Astrocyte (in vitro differentiated cells and primary cell): ENCODE data around the gene PHF21B.

ENCODE experiments used
- EZH2 ChIP-seq: IDR thresholded peaks from 2 replicates; pipeline ENCODE4 v1.6.1; 2012; ENCODE audit warnings: mild to moderate bottlenecking, low read length, inconsistent platforms; ENCODE audit not compliant: insufficient read depth
- TF ChIP-seq, protein P1 (sequence below): IDR thresholded peaks from 2 replicates; pipeline ENCODE4 v1.5.1; 2011; ENCODE audit warnings: low read depth, mild to moderate bottlenecking, inconsistent platforms, low read length, moderate library complexity; ENCODE audit not compliant: insufficient read depth

GRCh38 chr22:44848296-44848741, 161.5 kb downstream of the PHF21B start:
- TF ChIP-seq, protein P1, sequence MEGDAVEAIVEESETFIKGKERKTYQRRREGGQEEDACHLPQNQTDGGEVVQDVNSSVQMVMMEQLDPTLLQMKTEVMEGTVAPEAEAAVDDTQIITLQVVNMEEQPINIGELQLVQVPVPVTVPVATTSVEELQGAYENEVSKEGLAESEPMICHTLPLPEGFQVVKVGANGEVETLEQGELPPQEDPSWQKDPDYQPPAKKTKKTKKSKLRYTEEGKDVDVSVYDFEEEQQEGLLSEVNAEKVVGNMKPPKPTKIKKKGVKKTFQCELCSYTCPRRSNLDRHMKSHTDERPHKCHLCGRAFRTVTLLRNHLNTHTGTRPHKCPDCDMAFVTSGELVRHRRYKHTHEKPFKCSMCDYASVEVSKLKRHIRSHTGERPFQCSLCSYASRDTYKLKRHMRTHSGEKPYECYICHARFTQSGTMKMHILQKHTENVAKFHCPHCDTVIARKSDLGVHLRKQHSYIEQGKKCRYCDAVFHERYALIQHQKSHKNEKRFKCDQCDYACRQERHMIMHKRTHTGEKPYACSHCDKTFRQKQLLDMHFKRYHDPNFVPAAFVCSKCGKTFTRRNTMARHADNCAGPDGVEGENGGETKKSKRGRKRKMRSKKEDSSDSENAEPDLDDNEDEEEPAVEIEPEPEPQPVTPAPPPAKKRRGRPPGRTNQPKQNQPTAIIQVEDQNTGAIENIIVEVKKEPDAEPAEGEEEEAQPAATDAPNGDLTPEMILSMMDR = no peak
- TF ChIP-seq EZH2 = no peak
